Ascending aorta (tissue), 2 donors: Measurements from ENCODE around the gene LRIG2. TPM values are rescaled to one million over a fixed set of nuclear protein-coding genes. Genes with fewer than 3 reads are reported as not detected.

Source experiments
- DNase-seq, 2 donors: peaks; one replicate each; pipeline ENCODE4 v3.0.0-alpha.2; 2019; ENCODE audit warnings: low spot score in 2 of 2
- H3K27ac ChIP-seq, 2 donors: fragments of 200-600 bp; sonication (generic); one replicate each; pipeline ENCODE4 v1.5.1; 2016 to 2017; ENCODE audit warnings: mild to moderate bottlenecking in 1 of 2
- H3K27me3 ChIP-seq: fragments of 200-600 bp; sonication (generic); one replicate; pipeline ENCODE4 v1.5.1; 2017
- H3K36me3 ChIP-seq, 2 donors: fragments of 200-600 bp; sonication (generic); one replicate each; pipeline ENCODE4 v1.5.1; 2016
- H3K4me1 ChIP-seq, 2 donors: fragments of 200-600 bp; sonication (generic); one replicate each; pipeline ENCODE4 v1.5.1; 2016 to 2017; ENCODE audit warnings: mild to moderate bottlenecking in 1 of 2
- H3K4me3 ChIP-seq, 2 donors: fragments of 200-600 bp; sonication (generic); one replicate each; pipeline ENCODE4 v1.5.1; 2016 to 2017; ENCODE audit warnings: mild to moderate bottlenecking in 1 of 2
- H3K9me3 ChIP-seq, 2 donors: fragments of 200-600 bp; sonication (generic); one replicate each; pipeline ENCODE4 v1.5.1; 2016
- intact Hi-C: fragments of 100-400 bp; cut with DNase I; formaldehyde crosslinking; loops from one replicate; pipeline ENCODE4 v1.15.1; 2023
- total RNA-seq: library from RNA; depleted of rRNA; stranded (reverse); fragments of >200 nt; gene quantifications from one replicate; pipeline ENCODE4 v1.1.0, GENCODE V29; 2016
- TF ChIP-seq, protein P1 (sequence below), 3 experiments: fragments of 200-600 bp in 2 of 3; fragments of 450-650 bp in 1 of 3; sonication (generic) in 2 of 3; IDR thresholded peaks; one replicate each; pipeline ENCODE4 v1.5.1; 2016 to 2019; ENCODE audit warnings: antibody characterized with exemption in 3 of 3, mild to moderate bottlenecking in 1 of 3, moderate library complexity in 1 of 3

LRIG2 gene
- total RNA-seq, 1 donor from 2014 or later = 16.1 TPM

DNA sequence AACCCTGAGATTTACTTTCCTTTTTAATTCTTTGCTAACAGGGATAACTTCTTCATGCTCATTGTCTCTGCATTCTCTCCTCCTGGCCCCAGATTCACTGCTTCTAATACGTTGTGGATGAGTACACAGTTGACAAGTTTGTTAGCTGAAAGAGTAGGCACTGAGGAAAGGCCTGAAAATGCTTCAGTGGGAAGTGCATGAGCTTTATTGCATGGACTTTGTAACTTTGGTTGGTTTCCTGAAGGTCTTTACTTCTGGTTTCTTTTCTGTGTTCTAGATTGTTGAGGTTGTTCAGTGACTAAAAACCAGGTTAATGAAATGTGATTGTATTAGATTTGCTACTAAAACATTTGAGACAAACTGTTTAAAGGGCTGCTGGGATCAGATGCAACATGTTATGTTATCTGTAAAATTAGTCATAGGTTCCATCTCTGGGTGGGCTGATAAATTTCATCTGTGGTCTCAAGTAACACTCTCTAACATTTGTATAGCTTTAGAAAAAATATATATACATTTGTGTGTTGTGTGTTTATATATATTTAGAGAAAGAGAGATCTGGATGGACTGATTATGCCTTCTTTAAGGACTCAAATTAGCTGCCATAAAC lies 19.1 kb downstream of the LRIG2 start:
- no peaks in the 10 kb centered on the region for H3K27me3 ChIP-seq
- DNase-seq = no peak
- TF ChIP-seq, protein P1, sequence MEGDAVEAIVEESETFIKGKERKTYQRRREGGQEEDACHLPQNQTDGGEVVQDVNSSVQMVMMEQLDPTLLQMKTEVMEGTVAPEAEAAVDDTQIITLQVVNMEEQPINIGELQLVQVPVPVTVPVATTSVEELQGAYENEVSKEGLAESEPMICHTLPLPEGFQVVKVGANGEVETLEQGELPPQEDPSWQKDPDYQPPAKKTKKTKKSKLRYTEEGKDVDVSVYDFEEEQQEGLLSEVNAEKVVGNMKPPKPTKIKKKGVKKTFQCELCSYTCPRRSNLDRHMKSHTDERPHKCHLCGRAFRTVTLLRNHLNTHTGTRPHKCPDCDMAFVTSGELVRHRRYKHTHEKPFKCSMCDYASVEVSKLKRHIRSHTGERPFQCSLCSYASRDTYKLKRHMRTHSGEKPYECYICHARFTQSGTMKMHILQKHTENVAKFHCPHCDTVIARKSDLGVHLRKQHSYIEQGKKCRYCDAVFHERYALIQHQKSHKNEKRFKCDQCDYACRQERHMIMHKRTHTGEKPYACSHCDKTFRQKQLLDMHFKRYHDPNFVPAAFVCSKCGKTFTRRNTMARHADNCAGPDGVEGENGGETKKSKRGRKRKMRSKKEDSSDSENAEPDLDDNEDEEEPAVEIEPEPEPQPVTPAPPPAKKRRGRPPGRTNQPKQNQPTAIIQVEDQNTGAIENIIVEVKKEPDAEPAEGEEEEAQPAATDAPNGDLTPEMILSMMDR (IDR thresholded peaks at IDR 0.05) = no peak
- intact Hi-C loops = no loop called here
- H3K4me1 ChIP-seq = peaks cover 0 to 3% of the 10 kb centered on the region in 2 donors
- H3K27ac ChIP-seq = no peak overlapping the region
- H3K36me3 ChIP-seq = peaks cover 41% of the 10 kb centered on the region in 2 donors
- H3K4me3 ChIP-seq = no peak overlapping the region
- H3K9me3 ChIP-seq = no peaks in the 10 kb centered on the region

DNA sequence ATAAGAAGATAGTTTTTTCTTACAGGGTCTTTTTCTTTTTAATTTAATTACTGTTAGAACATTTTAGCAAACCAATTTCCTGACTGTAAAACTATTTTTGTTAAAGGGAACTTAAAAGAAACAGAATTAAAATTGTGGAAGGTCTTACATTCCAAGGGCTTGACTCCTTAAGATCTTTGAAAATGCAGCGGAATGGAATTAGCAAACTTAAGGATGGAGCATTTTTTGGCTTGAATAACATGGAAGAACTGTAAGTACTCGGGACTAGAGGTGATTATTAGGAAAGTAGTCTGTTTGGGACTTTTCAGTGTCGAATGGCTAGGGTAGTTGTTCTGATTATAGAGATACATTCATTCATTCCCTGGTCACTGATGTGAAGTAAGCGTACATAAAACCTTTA lies 21.5 kb downstream of the LRIG2 start:
- no peak overlapping the region for H3K4me3 ChIP-seq
- H3K27ac ChIP-seq = no peak overlapping the region
- TF ChIP-seq, protein P1 (IDR thresholded peaks at IDR 0.05) = no peak
- H3K4me1 ChIP-seq = peaks cover 0 to 3% of the 10 kb centered on the region in 2 donors
- DNase-seq = no peak
- H3K36me3 ChIP-seq = peaks cover 64 to 66% of the 10 kb centered on the region in 2 donors
- H3K27me3 ChIP-seq = no peaks in the 10 kb centered on the region
- intact Hi-C loops = no loop called here
- H3K9me3 ChIP-seq = no peaks in the 10 kb centered on the region

DNA sequence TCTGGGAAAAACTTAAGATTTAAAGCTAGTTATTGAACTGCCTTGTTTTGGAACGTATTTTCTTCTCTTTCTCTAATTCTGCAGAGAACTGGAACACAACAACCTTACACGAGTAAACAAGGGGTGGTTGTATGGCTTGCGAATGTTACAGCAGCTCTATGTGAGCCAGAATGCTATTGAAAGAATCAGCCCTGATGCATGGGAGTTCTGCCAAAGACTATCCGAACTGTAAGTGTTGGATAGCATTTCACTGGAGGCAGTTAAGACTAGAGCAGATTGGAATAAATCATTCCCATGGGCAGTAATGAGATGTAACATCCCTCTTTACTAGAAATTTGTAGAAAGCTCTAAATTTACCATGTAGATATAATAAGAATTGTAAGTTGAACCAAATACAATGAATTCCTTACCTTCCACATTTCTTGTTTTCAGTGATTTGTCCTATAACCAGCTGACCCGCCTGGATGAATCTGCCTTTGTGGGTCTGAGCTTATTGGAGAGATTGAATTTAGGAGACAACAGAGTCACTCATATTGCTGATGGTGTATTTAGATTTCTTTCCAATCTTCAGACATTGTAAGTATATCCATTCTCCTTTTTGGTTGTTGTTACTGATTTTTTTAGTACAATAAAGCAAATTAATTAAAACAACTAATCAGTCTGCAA lies 22.9 kb downstream of the LRIG2 start:
- intact Hi-C loops = no loop called here
- no peak for DNase-seq
- Histone ChIP-seq H3K4me1 (peaks cover 0 to under 1% of the 10 kb centered on the region in 2 donors), H3K4me3 (no peak overlapping the region), H3K9me3 (no peaks in the 10 kb centered on the region), H3K27ac (no peak overlapping the region), H3K36me3 (peaks cover 72 to 80% of the 10 kb centered on the region in 2 donors), H3K27me3 (no peaks in the 10 kb centered on the region)
- TF ChIP-seq, protein P1 (IDR thresholded peaks at IDR 0.05) = no peak

DNA sequence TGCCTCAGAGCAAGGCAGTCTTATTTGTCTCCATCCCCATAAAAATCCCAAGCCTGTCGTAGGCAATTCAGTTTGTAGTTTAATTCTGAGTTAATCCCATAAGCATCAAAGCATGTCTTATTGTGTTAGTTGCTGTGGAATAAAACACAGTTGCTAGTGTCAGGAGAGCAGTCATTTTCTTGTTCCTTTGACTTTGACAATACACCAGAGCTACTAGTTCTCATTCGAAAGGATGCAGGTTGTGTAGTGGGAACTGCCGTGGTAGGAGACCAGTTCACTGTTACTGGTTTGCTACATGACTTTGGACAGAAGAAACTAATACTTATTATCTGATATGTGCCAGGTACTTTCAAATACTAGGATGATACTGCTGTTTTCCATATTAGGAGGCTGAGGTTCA lies 23.5 kb downstream of the LRIG2 start:
- no peaks in the 10 kb centered on the region for H3K27me3 ChIP-seq
- no peaks in the 10 kb centered on the region for H3K4me1 ChIP-seq
- TF ChIP-seq, protein P1 (IDR thresholded peaks at IDR 0.05) = no peak
- H3K36me3 ChIP-seq = peaks cover 72 to 80% of the 10 kb centered on the region in 2 donors
- DNase-seq = no peak
- intact Hi-C loops = no loop called here
- H3K27ac ChIP-seq = no peak overlapping the region
- no peaks in the 10 kb centered on the region for H3K9me3 ChIP-seq
- H3K4me3 ChIP-seq = no peak overlapping the region

DNA sequence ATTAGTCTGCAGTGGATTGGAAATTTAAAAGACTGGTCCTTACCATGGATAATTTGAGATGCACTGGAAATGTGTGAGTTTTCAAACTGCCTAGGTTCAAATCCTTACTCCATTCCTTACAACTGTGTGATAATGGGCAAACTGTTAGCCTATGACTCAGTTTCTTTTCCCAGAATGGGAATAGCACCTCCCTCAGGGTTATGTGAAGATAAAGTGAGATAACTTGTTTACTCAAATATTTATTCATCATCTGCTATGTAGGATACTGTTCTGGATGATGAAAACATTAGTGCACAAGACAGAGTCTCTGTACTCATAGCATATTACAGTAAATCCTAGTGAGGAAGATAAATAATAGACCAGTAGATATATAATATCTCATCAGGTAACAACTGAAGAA lies 28.6 kb downstream of the LRIG2 start:
- Histone ChIP-seq H3K27me3 (no peaks in the 10 kb centered on the region), H3K27ac (no peak overlapping the region)
- intact Hi-C loops = no loop called here

More for the DNA sequence above, 28.6 kb downstream of the LRIG2 start:
- H3K4me1 ChIP-seq = no peaks in the 10 kb centered on the region
- H3K36me3 ChIP-seq = peaks cover 79 to 94% of the 10 kb centered on the region in 2 donors
- no peaks in the 10 kb centered on the region for H3K9me3 ChIP-seq
- no peak overlapping the region for H3K4me3 ChIP-seq
- TF ChIP-seq, protein P1 (IDR thresholded peaks at IDR 0.05) = no peak
- no peak for DNase-seq
